Medulla oblongata (tissue), 1 donor: ENCODE data around the gene MARK2.

Experiments used
- DNase-seq: peaks from one replicate; pipeline ENCODE4 v3.0.0-alpha.2; 2015; ENCODE audit errors: extremely low spot score

The MARK2 gene

GRCh38 chr11:63880403-63880790, 41.5 kb downstream of the MARK2 start:
- DNase-seq: peak; percentile 63

- peak; percentile 71 for DNase-seq
These were observed 43.8 kb downstream of the MARK2 start for GRCh38 chr11:63882555-63883242.

- DNase-seq: no peak
These were observed 44.9 kb downstream of the MARK2 start for GRCh38 chr11:63883791-63884190.

GRCh38 chr11:63884196-63884932, 45.5 kb downstream of the MARK2 start:
- DNase-seq: no peak

GRCh38 chr11:63887386-63887999, 48.6 kb downstream of the MARK2 start:
- no peak for DNase-seq

- peak; percentile 53 for DNase-seq
These were observed 49.5 kb downstream of the MARK2 start for GRCh38 chr11:63888170-63889086.

- no peak for DNase-seq
These were observed 50.4 kb downstream of the MARK2 start for GRCh38 chr11:63889344-63889743.

- DNase-seq: no peak
These were observed 51.5 kb downstream of the MARK2 start for GRCh38 chr11:63890368-63890767.

GRCh38 chr11:63892228-63892627, 53.3 kb downstream of the MARK2 start:
- no peak for DNase-seq

- no peak for DNase-seq
These were observed 54.4 kb downstream of the MARK2 start for GRCh38 chr11:63893355-63893754.

GRCh38 chr11:63896071-63896470, 57.2 kb downstream of the MARK2 start:
- no peak for DNase-seq

- no peak for DNase-seq
These were observed 58.7 kb downstream of the MARK2 start for GRCh38 chr11:63897459-63898146.

GRCh38 chr11:63901660-63902059, 62.8 kb downstream of the MARK2 start:
- no peak for DNase-seq

GRCh38 chr11:63903884-63904283, 65.0 kb downstream of the MARK2 start:
- no peak for DNase-seq

GRCh38 chr11:63904743-63905142, 65.8 kb downstream of the MARK2 start:
- DNase-seq: no peak

GRCh38 chr11:63905179-63905578, 66.3 kb downstream of the MARK2 start:
- peak; percentile 39 for DNase-seq

GRCh38 chr11:63906087-63906486, 67.2 kb downstream of the MARK2 start:
- no peak for DNase-seq

GRCh38 chr11:63906585-63906984, 67.7 kb downstream of the MARK2 start:
- no peak for DNase-seq

- no peak for DNase-seq
These were observed 68.2 kb downstream of the MARK2 start for GRCh38 chr11:63907063-63907462.

- DNase-seq: no peak
These were observed 69.1 kb downstream of the MARK2 start for GRCh38 chr11:63907808-63908530.
